Mesendoderm (in vitro differentiated cells): Measurements from ENCODE around the gene HIPK3.

ENCODE experiments used
- DNase-seq: peaks from one replicate; pipeline ENCODE4 v3.0.0; 2013
- H2AK5ac ChIP-seq: 2 replicates; pipeline ENCODE4 v1.6.1; 2013; ENCODE audit warnings: low read length, inconsistent platforms
- H2BK120ac ChIP-seq: 2 replicates; pipeline ENCODE4 v1.6.1; 2013; ENCODE audit warnings: low read depth, mild to moderate bottlenecking, low read length, moderate library complexity, mixed read lengths
- H2BK15ac ChIP-seq: replicated peaks from 2 replicates; pipeline ENCODE4 v1.6.1; 2013; ENCODE audit warnings: low read depth, mild to moderate bottlenecking, moderate library complexity
- H2BK5ac ChIP-seq: 2 replicates; pipeline ENCODE4 v1.6.1; 2013; ENCODE audit warnings: low read length, inconsistent platforms
- H3K18ac ChIP-seq: 2 replicates; pipeline ENCODE4 v1.6.1; 2013; ENCODE audit warnings: mild to moderate bottlenecking, low read length, mixed read lengths
- H3K23ac ChIP-seq: one replicate; pipeline ENCODE4 v1.6.1; 2013; ENCODE audit warnings: low read length
- H3K27ac ChIP-seq: 2 replicates; pipeline ENCODE4 v1.5.1; 2013; ENCODE audit warnings: low read depth, mild to moderate bottlenecking, inconsistent platforms, low read length, moderate library complexity
- H3K27me3 ChIP-seq: 2 replicates; pipeline ENCODE4 v1.6.1; 2013; ENCODE audit warnings: low read length, control low read depth, mild to moderate bottlenecking, inconsistent platforms; ENCODE audit not compliant: insufficient read depth, poor library complexity
- H3K36me3 ChIP-seq: 2 replicates; pipeline ENCODE4 v1.6.1; 2013; ENCODE audit warnings: low read length, inconsistent platforms; ENCODE audit not compliant: control insufficient read depth, insufficient read depth
- H3K4ac ChIP-seq: one replicate; pipeline ENCODE4 v1.6.1; 2013; ENCODE audit warnings: low read depth, mild to moderate bottlenecking, low read length, moderate library complexity
- H3K4me1 ChIP-seq: 2 replicates; pipeline ENCODE4 v1.6.1; 2013; ENCODE audit warnings: low read depth, low read length, inconsistent platforms; ENCODE audit not compliant: control insufficient read depth
- H3K4me2 ChIP-seq: 2 replicates; pipeline ENCODE4 v1.6.1; 2013; ENCODE audit warnings: low read length
- H3K4me3 ChIP-seq: 2 replicates; pipeline ENCODE4 v1.5.1; 2013; ENCODE audit warnings: mild to moderate bottlenecking, low read length
- H3K56ac ChIP-seq: one replicate; pipeline ENCODE4 v1.6.1; 2013; ENCODE audit warnings: low read length
- H3K79me1 ChIP-seq: 2 replicates; pipeline ENCODE4 v1.6.1; 2013; ENCODE audit warnings: low read length, inconsistent platforms
- H3K79me2 ChIP-seq: 2 replicates; pipeline ENCODE4 v1.6.1; 2013; ENCODE audit warnings: mild to moderate bottlenecking, low read length; ENCODE audit not compliant: control insufficient read depth, insufficient read depth
- H3K9ac ChIP-seq: 2 replicates; pipeline ENCODE4 v1.6.1; 2013; ENCODE audit warnings: low read length, inconsistent platforms
- H4K5ac ChIP-seq: one replicate; pipeline ENCODE4 v1.6.1; 2013; ENCODE audit warnings: low read length
- H4K8ac ChIP-seq: one replicate; pipeline ENCODE4 v1.6.1; 2013; ENCODE audit warnings: low read depth, mild to moderate bottlenecking, control low read depth, low read length, moderate library complexity
- WGBS: extraction: QIAGEN DNeasy Blood & Tissue Kit; methylation state at CpG from one replicate; pipeline ENCODE4 v1.1.7; 2013; ENCODE audit warnings: low lambda C conversion rate, missing lambda C conversion rate; ENCODE audit not compliant: insufficient coverage; ENCODE audit errors: extremely low coverage; 5-methylcytosine and 5-hydroxymethylcytosine counted together

HIPK3 gene

GRCh38 chr11:33310720-33311500, 53.7 kb downstream of the HIPK3 start:
- H3K23ac ChIP-seq: no peak overlapping the region
- WGBS: no CpG with 5 or more reads among the region's 9 CpGs
- H3K9ac ChIP-seq: no peak overlapping the region
- DNase-seq: peak; percentile 64
- no peak overlapping the region for H3K4me2 ChIP-seq
- H3K79me1 ChIP-seq: peaks cover 6% of the 10 kb centered on the region
- no peak overlapping the region for H2AK5ac ChIP-seq
- H3K4me3 ChIP-seq: no peak overlapping the region
- no peak overlapping the region for H3K56ac ChIP-seq
- H2BK120ac ChIP-seq: no peak overlapping the region
- no peak overlapping the region for H3K18ac ChIP-seq
- H3K4me1 ChIP-seq: no peaks in the 10 kb centered on the region
- H3K27ac ChIP-seq: no peak overlapping the region
- H3K4ac ChIP-seq: no peak overlapping the region
- H2BK5ac ChIP-seq: no peak overlapping the region
- H4K5ac ChIP-seq: no peak overlapping the region
- H3K79me2 ChIP-seq: peaks cover 6% of the 10 kb centered on the region
- no peak overlapping the region for H4K8ac ChIP-seq
- H2BK15ac ChIP-seq: no peak overlapping the region
- H3K27me3 ChIP-seq: no peaks in the 10 kb centered on the region
- no peaks in the 10 kb centered on the region for H3K36me3 ChIP-seq

DNA sequence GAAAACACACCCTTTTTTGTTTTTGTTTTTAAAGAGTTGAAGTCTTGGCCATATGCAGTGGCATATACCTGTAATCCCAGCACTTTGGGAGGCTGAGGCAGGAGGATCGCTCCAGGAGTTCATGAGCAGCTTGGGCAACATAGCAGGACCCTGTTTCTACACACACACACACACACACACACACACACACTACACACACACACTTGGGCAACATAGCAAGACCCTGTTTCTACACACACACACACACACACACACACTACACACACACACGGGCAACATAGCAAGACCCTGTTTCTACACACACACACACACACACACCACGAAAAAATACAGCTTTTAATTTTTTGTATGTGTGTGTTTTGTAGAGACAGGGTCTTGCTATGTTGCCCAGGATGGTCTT, 54.5 kb downstream of the HIPK3 start:
- Histone ChIP-seq H3K36me3 (no peaks in the 10 kb centered on the region), H3K27ac (no peak overlapping the region), H3K4me3 (no peak overlapping the region), H3K18ac (no peak overlapping the region), H4K8ac (no peak overlapping the region), H3K9ac (no peak overlapping the region), H2BK120ac (no peak overlapping the region), H3K79me1 (peaks cover 6% of the 10 kb centered on the region), H3K27me3 (no peaks in the 10 kb centered on the region), H3K4me1 (no peaks in the 10 kb centered on the region), H4K5ac (no peak overlapping the region), H3K23ac (no peak overlapping the region), H2AK5ac (no peak overlapping the region), H3K56ac (no peak overlapping the region), H2BK15ac (no peak overlapping the region), H3K4me2 (no peak overlapping the region), H3K79me2 (peaks cover 6% of the 10 kb centered on the region), H3K4ac (no peak overlapping the region), H2BK5ac (no peak overlapping the region)
- no peak for DNase-seq
- WGBS: no CpG with 5 or more reads among the region's 3 CpGs

DNA sequence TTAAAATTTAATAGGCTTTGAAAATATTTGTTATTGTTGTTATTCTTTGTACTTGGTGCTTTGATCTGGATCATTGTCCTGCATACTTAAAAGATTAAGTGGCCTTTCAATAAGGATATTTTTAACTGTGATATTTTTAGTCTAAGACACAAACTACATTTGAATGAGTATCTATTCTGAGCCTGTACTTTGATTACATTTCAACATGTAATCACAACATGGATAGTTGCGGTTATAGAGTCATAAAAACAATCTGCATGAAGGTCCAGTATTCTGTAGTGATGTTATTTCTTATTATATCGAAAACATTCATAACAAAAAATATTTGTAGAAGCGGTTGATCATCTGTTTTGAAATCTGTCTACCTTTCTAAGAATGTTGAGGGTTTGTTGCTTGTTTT, 58.6 kb downstream of the HIPK3 start:
- Histone ChIP-seq H2AK5ac (no peak overlapping the region), H3K79me1 (peaks cover 7% of the 10 kb centered on the region)
- DNase-seq: no peak

GRCh38 chr11:33317662-33318061, 60.5 kb downstream of the HIPK3 start:
- Histone ChIP-seq H3K9ac (no peak overlapping the region), H3K56ac (no peak overlapping the region), H3K36me3 (no peaks in the 10 kb centered on the region), H2AK5ac (no peak overlapping the region), H3K27ac (no peak overlapping the region), H3K4me2 (no peak overlapping the region), H3K4ac (no peak overlapping the region), H2BK120ac (no peak overlapping the region), H3K4me3 (no peak overlapping the region), H3K18ac (no peak overlapping the region), H4K5ac (no peak overlapping the region), H3K79me2 (no peaks in the 10 kb centered on the region), H4K8ac (no peak overlapping the region), H2BK15ac (no peak overlapping the region), H2BK5ac (no peak overlapping the region), H3K4me1 (peaks cover 6% of the 10 kb centered on the region), H3K79me1 (peaks cover 9% of the 10 kb centered on the region), H3K23ac (no peak overlapping the region), H3K27me3 (no peaks in the 10 kb centered on the region)
- no peak for DNase-seq
- WGBS: no CpG with 5 or more reads among the region's 1 CpG

More for the DNA sequence above, 58.6 kb downstream of the HIPK3 start:
- H3K4me2 ChIP-seq: no peak overlapping the region
- H2BK15ac ChIP-seq: no peak overlapping the region
- H3K18ac ChIP-seq: no peak overlapping the region
- H3K4me3 ChIP-seq: no peak overlapping the region
- no peak overlapping the region for H3K9ac ChIP-seq
- H3K4me1 ChIP-seq: peaks cover 3% of the 10 kb centered on the region
- no peak overlapping the region for H4K8ac ChIP-seq
- H4K5ac ChIP-seq: no peak overlapping the region
- no peak overlapping the region for H3K23ac ChIP-seq
- H3K27ac ChIP-seq: no peak overlapping the region
- no peaks in the 10 kb centered on the region for H3K27me3 ChIP-seq
- H3K56ac ChIP-seq: no peak overlapping the region
- no CpG with 5 or more reads among the region's 3 CpGs for WGBS
- no peaks in the 10 kb centered on the region for H3K36me3 ChIP-seq
- H3K79me2 ChIP-seq: peaks cover 4% of the 10 kb centered on the region
- H2BK120ac ChIP-seq: no peak overlapping the region
- no peak overlapping the region for H3K4ac ChIP-seq
- no peak overlapping the region for H2BK5ac ChIP-seq

DNA sequence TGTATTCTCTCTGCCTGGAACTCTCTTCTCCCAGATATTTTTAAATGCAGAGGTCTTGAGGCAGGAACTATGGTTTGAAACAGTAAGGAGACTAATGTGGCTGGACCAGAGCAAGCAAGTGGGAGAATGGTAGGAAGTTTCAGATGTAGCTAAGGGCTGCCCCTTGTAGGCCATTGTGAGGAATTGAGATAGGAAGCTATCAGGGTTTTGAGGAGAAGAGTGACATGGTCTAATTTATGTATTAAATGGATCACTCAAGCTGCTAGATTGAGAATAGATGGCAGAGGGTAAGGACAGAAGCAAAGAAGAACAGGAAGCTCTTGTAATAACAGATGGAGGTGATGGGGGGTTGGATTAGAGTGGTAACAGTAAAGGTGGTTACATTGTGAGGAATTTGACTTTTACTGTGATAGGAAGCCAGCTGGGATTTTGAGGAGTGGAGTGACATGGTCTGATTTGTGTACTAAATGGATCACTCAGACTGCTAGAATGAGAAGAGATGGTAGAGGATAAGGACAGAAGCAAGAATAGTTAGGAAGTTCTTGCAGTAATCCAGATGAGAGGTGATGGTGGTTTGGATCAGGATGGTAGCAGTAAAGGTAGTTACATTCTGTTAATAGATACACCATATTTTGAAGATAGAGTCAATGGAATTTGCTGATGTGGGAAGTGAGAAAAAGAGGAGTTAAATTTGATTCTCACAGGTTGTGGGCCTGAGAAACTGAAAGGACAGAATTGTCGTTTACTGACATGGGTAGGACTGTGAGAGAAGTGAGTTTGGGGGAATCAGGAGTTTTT, 63.0 kb downstream of the HIPK3 start:
- no peaks in the 10 kb centered on the region for H3K27me3 ChIP-seq
- no peak overlapping the region for H3K4ac ChIP-seq
- no peak overlapping the region for H3K4me2 ChIP-seq
- no peak overlapping the region for H4K5ac ChIP-seq
- H2BK120ac ChIP-seq: no peak overlapping the region
- no peak overlapping the region for H3K23ac ChIP-seq
- H3K56ac ChIP-seq: no peak overlapping the region
- H3K27ac ChIP-seq: no peak overlapping the region
- no peak overlapping the region for H3K4me3 ChIP-seq
- no CpG with 5 or more reads among the region's 1 CpG for whole genome bisulfite sequencing
- no peak overlapping the region for H3K9ac ChIP-seq
- no peak overlapping the region for H4K8ac ChIP-seq
- H2BK5ac ChIP-seq: no peak overlapping the region
- peaks cover 3% of the 10 kb centered on the region for H3K79me2 ChIP-seq
- H2BK15ac ChIP-seq: no peak overlapping the region
- H3K4me1 ChIP-seq: peaks cover 6% of the 10 kb centered on the region
- no peak overlapping the region for H2AK5ac ChIP-seq
- H3K18ac ChIP-seq: no peak overlapping the region
- H3K36me3 ChIP-seq: no peaks in the 10 kb centered on the region
- DNase-seq: peak; percentile 27
- peaks cover 8% of the 10 kb centered on the region for H3K79me1 ChIP-seq
